Gastroesophageal sphincter (tissue), 4 donors: Measurements from ENCODE around the gene SLCO3A1. TPM values are rescaled to one million over a fixed set of nuclear protein-coding genes. Genes with fewer than 3 reads are reported as not detected.

Experiments
- ATAC-seq: fragments of 150-250 bp; one replicate; pipeline ENCODE4 v1.9.1; 2016; ENCODE audit warnings: mild to moderate bottlenecking, moderate library complexity
- H3K27ac ChIP-seq, 4 donors: fragments of 200-600 bp; sonication (generic) in 3 of 4; 1 replicate in 3 of 4; 2 replicates in 1 of 4; pipeline ENCODE4 v1.5.1; 2016 to 2019
- H3K27me3 ChIP-seq: fragments of 200-600 bp; sonication (generic); one replicate; pipeline ENCODE4 v1.5.1; 2019
- H3K36me3 ChIP-seq, 2 donors: fragments of 200-600 bp; sonication (generic); one replicate each; pipeline ENCODE4 v1.5.1; 2019; ENCODE audit warnings: control low read depth in 1 of 2
- H3K4me1 ChIP-seq, 3 donors: fragments of 200-600 bp; sonication (generic); 1 replicate in 2 of 3; 2 replicates in 1 of 3; pipeline ENCODE4 v1.5.1; 2016 to 2019; ENCODE audit warnings: control low read depth in 2 of 3
- H3K4me3 ChIP-seq, 2 donors: fragments of 200-600 bp; sonication (generic); one replicate each; pipeline ENCODE4 v1.5.1; 2019; ENCODE audit warnings: mild to moderate bottlenecking in 1 of 2, moderate library complexity in 1 of 2
- H3K9me3 ChIP-seq, 3 donors: fragments of 200-600 bp; sonication (generic); one replicate each; pipeline ENCODE4 v1.5.1; 2017 to 2019; ENCODE audit warnings: control low read depth in 2 of 3
- CTCF ChIP-seq, 4 experiments: fragments of 200-600 bp in 2 of 4; fragments of 450-650 bp in 2 of 4; sonication (generic) in 1 of 4; IDR thresholded peaks; one replicate each; pipeline ENCODE4 v1.5.1; 2017 to 2019; ENCODE audit warnings: antibody characterized with exemption in 4 of 4, mild to moderate bottlenecking in 2 of 4, moderate library complexity in 2 of 4
- EP300 ChIP-seq: sonication (generic); formaldehyde crosslinking; IDR thresholded peaks from one replicate; pipeline ENCODE4 v1.6.1; 2017; ENCODE audit warnings: antibody characterized with exemption, mild to moderate bottlenecking
- POLR2A ChIP-seq, 2 donors: fragments of 450-650 bp; IDR thresholded peaks; one replicate each; pipeline ENCODE4 v1.6.1; 2017; ENCODE audit warnings: antibody characterized with exemption in 2 of 2, mild to moderate bottlenecking in 2 of 2, moderate library complexity in 1 of 2
- POLR2AphosphoS5 ChIP-seq: sonication (generic); formaldehyde crosslinking; IDR thresholded peaks from one replicate; pipeline ENCODE4 v1.6.1; 2017; ENCODE audit warnings: antibody characterized with exemption
- WGBS, 2 donors: methylation state at CpG; one replicate each; pipeline ENCODE4 v1.1.5; 2018; ENCODE audit warnings: low coverage in 1 of 2; 5-methylcytosine and 5-hydroxymethylcytosine counted together
- total RNA-seq, 4 donors: library from RNA; depleted of rRNA; stranded (reverse); fragments of >200 nt; gene quantifications; one replicate each; pipeline ENCODE4 v1.1.0, GENCODE V29; 2016

SLCO3A1 gene
- total RNA-seq, 4 donors from 2014 or later, result 10.1 to 14.4 (median 12.1) TPM

GRCh38 chr15:92122259-92122658 lies 268.8 kb downstream of the SLCO3A1 start:
- 14% methylated on average over 1 of the region's 2 CpGs; no CpG with 5 or more reads in 1 of the 2 donors for WGBS, 2 donors
- Histone ChIP-seq H3K4me1 (peaks cover 0 to 10% (median 6%) of the 10 kb centered on the region in 3 donors), H3K27ac (no peak overlapping the region), H3K4me3 (no peak overlapping the region), H3K36me3 (peaks cover 0 to 58% of the 10 kb centered on the region in 2 donors), H3K27me3 (no peaks in the 10 kb centered on the region), H3K9me3 (peaks cover 0 to 6% (median 0%) of the 10 kb centered on the region in 3 donors)
- no peak for TF ChIP-seq POLR2A (IDR thresholded peaks at IDR 0.05)
- TF ChIP-seq CTCF (IDR thresholded peaks at IDR 0.05), result no peak
- no peak for TF ChIP-seq EP300
- no peak for TF ChIP-seq POLR2AphosphoS5
- no peak for ATAC-seq

GRCh38 chr15:92123962-92124656 lies 270.6 kb downstream of the SLCO3A1 start:
- peaks cover 0 to 76% of the 10 kb centered on the region in 2 donors for H3K36me3 ChIP-seq
- 72 to 90% methylated on average over 2 to 3 of the region's 6 CpGs for WGBS, 2 donors
- H3K27me3 ChIP-seq, result no peaks in the 10 kb centered on the region
- H3K4me1 ChIP-seq, result no peaks in the 10 kb centered on the region
- no peak for ATAC-seq
- no peak overlapping the region for H3K27ac ChIP-seq
- peaks cover 0 to 6% (median 0%) of the 10 kb centered on the region in 3 donors for H3K9me3 ChIP-seq
- H3K4me3 ChIP-seq, result no peak overlapping the region
- TF ChIP-seq EP300 (no peak), CTCF (IDR thresholded peaks at IDR 0.05) (no peak), POLR2AphosphoS5 (no peak), POLR2A (IDR thresholded peaks at IDR 0.05) (no peak)

- H3K4me3 ChIP-seq, result no peak overlapping the region
- WGBS, 2 donors, result 53 to 74% methylated on average over 3 of the region's 3 CpGs
- no peak for TF ChIP-seq EP300
- H3K36me3 ChIP-seq, result peaks cover 0 to 80% of the 10 kb centered on the region in 2 donors
- H3K27ac ChIP-seq, result no peak overlapping the region
- H3K4me1 ChIP-seq, result no peaks in the 10 kb centered on the region
- ATAC-seq, result no peak
- H3K9me3 ChIP-seq, result peaks cover 0 to 6% (median 0%) of the 10 kb centered on the region in 3 donors
- H3K27me3 ChIP-seq, result no peaks in the 10 kb centered on the region
Observed at GRCh38 chr15:92124657-92125010, 271.1 kb downstream of the SLCO3A1 start.

- H3K4me1 ChIP-seq, result no peaks in the 10 kb centered on the region
- 91 to 92% methylated on average over 4 to 5 of the region's 5 CpGs for WGBS, 2 donors
- H3K27me3 ChIP-seq, result no peaks in the 10 kb centered on the region
- no peaks in the 10 kb centered on the region for H3K9me3 ChIP-seq
- H3K36me3 ChIP-seq, result peaks cover 0 to 71% of the 10 kb centered on the region in 2 donors
- no peak for TF ChIP-seq POLR2AphosphoS5
- no peak for TF ChIP-seq CTCF (IDR thresholded peaks at IDR 0.05)
- no peak for TF ChIP-seq EP300
- TF ChIP-seq POLR2A (IDR thresholded peaks at IDR 0.05), result no peak
- H3K4me3 ChIP-seq, result no peak overlapping the region
- ATAC-seq, result no peak
- H3K27ac ChIP-seq, result no peak overlapping the region
Observed at GRCh38 chr15:92128788-92129187, 275.3 kb downstream of the SLCO3A1 start.

- H3K4me1 ChIP-seq, result no peaks in the 10 kb centered on the region
- H3K27ac ChIP-seq, result no peak overlapping the region
- H3K27me3 ChIP-seq, result no peaks in the 10 kb centered on the region
- WGBS, 2 donors, result 100% methylated on average over 1 of the region's 2 CpGs
- peaks cover 0 to 67% of the 10 kb centered on the region in 2 donors for H3K36me3 ChIP-seq
- no peak for ATAC-seq
- H3K4me3 ChIP-seq, result no peak overlapping the region
- H3K9me3 ChIP-seq, result no peaks in the 10 kb centered on the region
- TF ChIP-seq POLR2A (IDR thresholded peaks at IDR 0.05) (no peak), CTCF (IDR thresholded peaks at IDR 0.05) (no peak), EP300 (no peak), POLR2AphosphoS5 (no peak)
Observed at GRCh38 chr15:92130244-92130643, 276.7 kb downstream of the SLCO3A1 start.
